DMS79 treated with DMSO at 0.1 percent for 48 hours (cell line): ENCODE results near the gene DNAAF3.
A peak's percentile ranks its signal among the peaks of the same experiment; 100 is the strongest.

ENCODE experiments used
- DNase-seq: peaks from one replicate; lab custom pipeline; 2025; lab: John Stamatoyannopoulos, UW

The DNAAF3 gene

GRCh38 chr19:55116232-55116858 lies 50.1 kb downstream of the DNAAF3 start:
- DNase-seq = peak; percentile 29

DNA sequence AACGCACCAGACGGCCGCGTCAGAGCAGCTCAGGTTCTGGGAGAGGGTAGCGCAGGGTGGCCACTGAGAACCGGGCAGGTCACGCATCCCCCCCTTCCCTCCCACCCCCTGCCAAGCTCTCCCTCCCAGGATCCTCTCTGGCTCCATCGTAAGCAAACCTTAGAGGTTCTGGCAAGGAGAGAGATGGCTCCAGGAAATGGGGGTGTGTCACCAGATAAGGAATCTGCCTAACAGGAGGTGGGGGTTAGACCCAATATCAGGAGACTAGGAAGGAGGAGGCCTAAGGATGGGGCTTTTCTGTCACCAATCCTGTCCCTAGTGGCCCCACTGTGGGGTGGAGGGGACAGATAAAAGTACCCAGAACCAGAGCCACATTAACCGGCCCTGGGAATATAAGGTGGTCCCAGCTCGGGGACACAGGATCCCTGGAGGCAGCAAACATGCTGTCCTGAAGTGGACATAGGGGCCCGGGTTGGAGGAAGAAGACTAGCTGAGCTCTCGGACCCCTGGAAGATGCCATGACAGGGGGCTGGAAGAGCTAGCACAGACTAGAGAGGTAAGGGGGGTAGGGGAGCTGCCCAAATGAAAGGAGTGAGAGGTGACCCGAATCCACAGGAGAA lies 50.9 kb downstream of the DNAAF3 start:
- no peak for DNase-seq

- no peak for DNase-seq
These were observed 51.8 kb downstream of the DNAAF3 start for GRCh38 chr19:55114566-55115145.

GRCh38 chr19:55113570-55114039 lies 52.8 kb downstream of the DNAAF3 start:
- DNase-seq = peak; percentile 2

GRCh38 chr19:55112777-55113569 lies 53.4 kb downstream of the DNAAF3 start:
- no peak for DNase-seq

GRCh38 chr19:55112246-55112776 lies 54.1 kb downstream of the DNAAF3 start:
- no peak for DNase-seq

DNA sequence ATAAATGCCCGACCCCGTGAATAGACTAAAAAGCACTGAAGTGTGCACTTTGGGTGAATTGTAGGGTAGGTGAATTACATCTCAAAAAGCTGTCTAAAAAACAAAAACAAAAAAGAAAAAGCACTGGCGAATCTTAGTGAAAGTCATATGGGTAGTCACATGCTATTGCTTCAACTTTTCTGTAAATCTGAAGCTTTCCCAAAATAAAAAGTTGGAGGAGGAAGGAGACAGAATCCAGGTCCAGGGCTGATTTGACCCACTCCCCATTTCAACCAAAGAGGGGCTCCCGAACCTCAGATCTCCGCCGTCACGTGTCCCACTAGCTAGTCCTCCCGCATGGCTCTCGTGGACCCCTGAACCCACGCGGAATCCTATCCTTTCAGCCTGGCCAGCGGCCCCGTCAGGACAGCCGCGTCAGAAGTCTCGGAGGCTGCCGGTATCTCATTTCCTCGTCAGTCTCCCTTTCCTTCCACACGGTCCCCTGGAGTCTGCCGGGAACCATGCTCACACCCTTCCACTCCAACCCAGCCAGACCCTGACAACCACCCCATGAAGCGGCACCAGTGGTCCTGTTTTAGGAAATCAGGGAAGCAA lies 55.1 kb downstream of the DNAAF3 start:
- DNase-seq = no peak

DNA sequence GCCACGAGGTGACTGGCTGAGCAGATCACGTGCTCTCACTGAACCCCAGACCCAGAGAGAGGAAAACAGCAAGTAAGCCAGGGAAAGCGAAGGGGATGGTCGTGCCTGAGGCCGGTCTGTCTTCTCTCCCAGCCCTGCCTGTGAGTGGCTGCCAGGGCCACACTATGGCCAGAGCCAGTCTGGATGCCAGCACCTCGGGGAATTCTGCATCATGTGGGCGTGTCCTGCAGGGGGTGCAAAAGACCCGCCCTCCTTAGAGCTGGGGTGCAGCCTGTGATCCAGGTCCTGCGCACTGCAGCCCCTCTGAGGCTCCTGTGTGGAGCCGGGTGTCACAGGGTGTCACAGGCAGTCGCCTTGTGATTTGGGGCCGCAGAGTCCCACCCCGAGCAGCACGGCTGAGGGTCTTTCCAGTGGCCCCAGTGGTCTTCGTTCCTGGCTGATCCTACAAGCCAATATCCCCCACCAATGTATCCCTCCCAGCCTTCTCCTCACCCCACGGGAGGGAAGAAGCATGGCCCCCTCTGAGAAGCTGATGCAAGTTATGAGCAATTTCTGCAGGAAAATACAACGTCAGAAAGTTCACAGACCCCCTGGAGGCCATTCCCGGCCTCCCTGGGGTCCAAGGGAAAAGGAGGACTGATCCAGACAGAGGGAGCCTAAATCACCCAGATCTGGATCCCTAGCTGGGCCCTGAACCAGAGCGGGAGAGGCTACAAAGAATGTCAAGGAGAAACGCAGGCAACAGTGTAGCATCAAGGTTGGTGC lies 56.7 kb downstream of the DNAAF3 start:
- DNase-seq = no peak
